WTC11 (cell line): ENCODE results near the gene PTPN7. TPM values are rescaled to one million over a fixed set of nuclear protein-coding genes. Genes with fewer than 3 reads are reported as not detected.

Experiments
- ATAC-seq: fragments of 200-7000 bp; cut with Tn5 transposase; 2 replicates; pipeline ENCODE4 v1.10.0; 2021; ENCODE audit warnings: mild to moderate bottlenecking, moderate library complexity
- CTCF ChIA-PET: fragments of 300-600 bp; sonication (Branson Sonifier 250); formaldehyde crosslinking; loops from one replicate; lab custom pipeline; 2021; ENCODE audit warnings: antibody characterized with exemption; lab: Charles Lee
- POLR2A ChIA-PET: fragments of 350-600 bp; sonication (Branson Sonifier 250); formaldehyde crosslinking; loops from one replicate; lab custom pipeline; 2021; ENCODE audit warnings: antibody characterized with exemption; lab: Charles Lee
- DNase-seq: peaks from one replicate; pipeline ENCODE4 v3.0.0; 2021; ENCODE audit warnings: low spot score
- H3K27ac Mint-ChIP-seq: 2 replicates; pipeline ENCODE4 v1.8.0; 2021; ENCODE audit warnings: mixed read lengths
- H3K27me3 Mint-ChIP-seq: 2 replicates; pipeline ENCODE4 v1.8.0; 2021; ENCODE audit warnings: low read depth, mild to moderate bottlenecking, moderate library complexity, mixed read lengths
- H3K36me3 Mint-ChIP-seq: 2 replicates; pipeline ENCODE4 v1.8.0; 2021; ENCODE audit warnings: mixed read lengths
- H3K4me1 Mint-ChIP-seq: 2 replicates; pipeline ENCODE4 v1.8.0; 2022; ENCODE audit warnings: mixed read lengths
- H3K4me3 Mint-ChIP-seq: 2 replicates; pipeline ENCODE4 v1.8.0; 2021; ENCODE audit warnings: mild to moderate bottlenecking, moderate library complexity, mixed read lengths
- H3K9me3 Mint-ChIP-seq: 2 replicates; pipeline ENCODE4 v1.8.0; 2021; ENCODE audit warnings: mixed read lengths
- CBFB ChIP-seq: sonication (generic); formaldehyde crosslinking; IDR thresholded peaks from 2 replicates; pipeline ENCODE4 v1.8.1; 2022; ENCODE audit warnings: mild to moderate bottlenecking, low read depth, missing genetic modification reagents
- CREM ChIP-seq: sonication (generic); formaldehyde crosslinking; IDR thresholded peaks from 2 replicates; pipeline ENCODE4 v1.8.1; 2022; ENCODE audit warnings: mild to moderate bottlenecking, missing genetic modification reagents, moderate library complexity
- RORB ChIP-seq: fragments of 250-450 bp; sonication (Bioruptor Pico); IDR thresholded peaks from 2 replicates; pipeline ENCODE4 v1.9.0; 2021; ENCODE audit warnings: mild to moderate bottlenecking
- TEAD1 ChIP-seq: sonication (generic); formaldehyde crosslinking; IDR thresholded peaks from 2 replicates; pipeline ENCODE4 v1.8.0; 2022; ENCODE audit warnings: mild to moderate bottlenecking, missing genetic modification reagents
- total RNA-seq: library from RNA; stranded (reverse); gene quantifications from 3 replicates; pipeline ENCODE4 v1.2.3, GENCODE V29; 2021
- TF ChIP-seq, protein P1 (sequence below): sonication (generic); formaldehyde crosslinking; conservative IDR thresholded peaks from 2 replicates; pipeline ENCODE4 v1.8.1; 2023; ENCODE audit warnings: mild to moderate bottlenecking, low read depth, missing genetic modification reagents, moderate library complexity
- TF ChIP-seq, protein P2 (sequence below): fragments of 250-450 bp; sonication (Bioruptor Pico); IDR thresholded peaks from 2 replicates; pipeline ENCODE4 v2.1.2; 2022; ENCODE audit warnings: mild to moderate bottlenecking, moderate library complexity
- TF ChIP-seq, protein P3 (sequence below): sonication (generic); formaldehyde crosslinking; IDR thresholded peaks from 2 replicates; pipeline ENCODE4 v1.8.0; 2022; ENCODE audit warnings: mild to moderate bottlenecking, missing genetic modification reagents
- TF ChIP-seq, protein P4 (sequence below): fragments of 250-450 bp; sonication (Bioruptor Pico); IDR thresholded peaks from 2 replicates; pipeline ENCODE4 v1.8.0; 2021; ENCODE audit warnings: mild to moderate bottlenecking
- TF ChIP-seq, protein P5 (sequence below): sonication (generic); formaldehyde crosslinking; conservative IDR thresholded peaks from 2 replicates; pipeline ENCODE4 v1.8.1; 2022; ENCODE audit warnings: mild to moderate bottlenecking, missing genetic modification reagents
- TF ChIP-seq, protein P6 (sequence below): sonication (generic); formaldehyde crosslinking; IDR thresholded peaks from 2 replicates; pipeline ENCODE4 v1.8.1; 2023; ENCODE audit warnings: mild to moderate bottlenecking, missing genetic modification reagents, borderline replicate concordance

Gene PTPN7
- total RNA-seq, 1 experiment from 2014 or later: 0.98 TPM

DNA sequence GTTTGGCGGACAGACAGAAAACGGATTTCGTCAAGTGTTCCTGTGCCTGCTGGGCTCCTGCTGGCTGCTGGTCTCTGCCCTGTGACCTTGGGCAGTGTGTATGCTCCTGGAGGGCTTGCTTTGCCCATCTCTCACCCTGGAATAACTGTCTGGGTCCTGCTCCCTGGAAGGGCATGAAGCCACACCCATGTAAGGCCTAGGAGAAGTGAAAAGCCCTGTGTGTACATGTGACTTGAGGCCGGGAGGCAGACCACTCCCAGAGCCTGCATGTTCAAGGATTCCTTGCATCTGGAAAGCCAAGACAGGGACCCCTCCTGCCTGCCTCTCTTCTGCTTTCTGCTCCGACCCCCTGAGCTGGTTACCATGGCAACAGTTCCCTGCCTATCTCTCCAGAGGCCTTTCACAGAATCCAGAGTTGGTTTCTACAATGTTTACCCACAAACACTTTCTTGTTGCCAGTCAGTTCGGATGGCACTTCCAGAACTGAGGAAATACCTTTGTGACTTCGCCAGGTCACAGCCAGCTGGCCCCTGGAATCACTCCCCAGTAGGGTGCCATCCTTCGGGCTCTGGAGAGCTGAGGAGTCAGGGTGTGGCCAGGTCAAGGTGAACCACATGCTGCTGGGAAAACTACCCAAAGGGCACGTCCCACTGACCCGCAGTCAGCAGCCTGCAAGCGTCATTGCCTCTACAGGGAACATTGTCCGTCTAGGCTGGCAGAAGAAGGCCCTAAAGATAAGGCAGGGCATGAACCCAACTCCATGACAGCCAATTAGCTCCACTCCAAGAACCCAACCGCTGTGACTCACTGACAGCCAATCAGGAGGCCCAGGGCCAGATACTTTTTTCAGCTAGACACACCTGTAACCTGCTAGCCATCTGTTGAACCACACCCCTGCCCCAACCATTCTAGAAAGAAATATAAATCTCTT, 52.3 kb downstream of the PTPN7 start (continued):
- TF ChIP-seq, protein P1, sequence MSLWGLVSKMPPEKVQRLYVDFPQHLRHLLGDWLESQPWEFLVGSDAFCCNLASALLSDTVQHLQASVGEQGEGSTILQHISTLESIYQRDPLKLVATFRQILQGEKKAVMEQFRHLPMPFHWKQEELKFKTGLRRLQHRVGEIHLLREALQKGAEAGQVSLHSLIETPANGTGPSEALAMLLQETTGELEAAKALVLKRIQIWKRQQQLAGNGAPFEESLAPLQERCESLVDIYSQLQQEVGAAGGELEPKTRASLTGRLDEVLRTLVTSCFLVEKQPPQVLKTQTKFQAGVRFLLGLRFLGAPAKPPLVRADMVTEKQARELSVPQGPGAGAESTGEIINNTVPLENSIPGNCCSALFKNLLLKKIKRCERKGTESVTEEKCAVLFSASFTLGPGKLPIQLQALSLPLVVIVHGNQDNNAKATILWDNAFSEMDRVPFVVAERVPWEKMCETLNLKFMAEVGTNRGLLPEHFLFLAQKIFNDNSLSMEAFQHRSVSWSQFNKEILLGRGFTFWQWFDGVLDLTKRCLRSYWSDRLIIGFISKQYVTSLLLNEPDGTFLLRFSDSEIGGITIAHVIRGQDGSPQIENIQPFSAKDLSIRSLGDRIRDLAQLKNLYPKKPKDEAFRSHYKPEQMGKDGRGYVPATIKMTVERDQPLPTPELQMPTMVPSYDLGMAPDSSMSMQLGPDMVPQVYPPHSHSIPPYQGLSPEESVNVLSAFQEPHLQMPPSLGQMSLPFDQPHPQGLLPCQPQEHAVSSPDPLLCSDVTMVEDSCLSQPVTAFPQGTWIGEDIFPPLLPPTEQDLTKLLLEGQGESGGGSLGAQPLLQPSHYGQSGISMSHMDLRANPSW (CRISPR knock-in tag): no peak
- TF ChIP-seq, protein P2, sequence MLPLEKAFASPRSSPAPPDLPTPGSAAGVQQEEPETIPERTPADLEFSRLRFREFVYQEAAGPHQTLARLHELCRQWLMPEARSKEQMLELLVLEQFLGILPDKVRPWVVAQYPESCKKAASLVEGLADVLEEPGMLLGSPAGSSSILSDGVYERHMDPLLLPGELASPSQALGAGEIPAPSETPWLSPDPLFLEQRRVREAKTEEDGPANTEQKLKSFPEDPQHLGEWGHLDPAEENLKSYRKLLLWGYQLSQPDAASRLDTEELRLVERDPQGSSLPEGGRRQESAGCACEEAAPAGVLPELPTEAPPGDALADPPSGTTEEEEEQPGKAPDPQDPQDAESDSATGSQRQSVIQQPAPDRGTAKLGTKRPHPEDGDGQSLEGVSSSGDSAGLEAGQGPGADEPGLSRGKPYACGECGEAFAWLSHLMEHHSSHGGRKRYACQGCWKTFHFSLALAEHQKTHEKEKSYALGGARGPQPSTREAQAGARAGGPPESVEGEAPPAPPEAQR (CRISPR knock-in tag): no peak
- TF ChIP-seq TEAD1 (CRISPR knock-in tag): no peak
- no peak for TF ChIP-seq CREM
- TF ChIP-seq, protein P3, sequence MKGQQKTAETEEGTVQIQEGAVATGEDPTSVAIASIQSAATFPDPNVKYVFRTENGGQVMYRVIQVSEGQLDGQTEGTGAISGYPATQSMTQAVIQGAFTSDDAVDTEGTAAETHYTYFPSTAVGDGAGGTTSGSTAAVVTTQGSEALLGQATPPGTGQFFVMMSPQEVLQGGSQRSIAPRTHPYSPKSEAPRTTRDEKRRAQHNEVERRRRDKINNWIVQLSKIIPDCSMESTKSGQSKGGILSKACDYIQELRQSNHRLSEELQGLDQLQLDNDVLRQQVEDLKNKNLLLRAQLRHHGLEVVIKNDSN (CRISPR knock-in tag): no peak
- TF ChIP-seq, protein P4, sequence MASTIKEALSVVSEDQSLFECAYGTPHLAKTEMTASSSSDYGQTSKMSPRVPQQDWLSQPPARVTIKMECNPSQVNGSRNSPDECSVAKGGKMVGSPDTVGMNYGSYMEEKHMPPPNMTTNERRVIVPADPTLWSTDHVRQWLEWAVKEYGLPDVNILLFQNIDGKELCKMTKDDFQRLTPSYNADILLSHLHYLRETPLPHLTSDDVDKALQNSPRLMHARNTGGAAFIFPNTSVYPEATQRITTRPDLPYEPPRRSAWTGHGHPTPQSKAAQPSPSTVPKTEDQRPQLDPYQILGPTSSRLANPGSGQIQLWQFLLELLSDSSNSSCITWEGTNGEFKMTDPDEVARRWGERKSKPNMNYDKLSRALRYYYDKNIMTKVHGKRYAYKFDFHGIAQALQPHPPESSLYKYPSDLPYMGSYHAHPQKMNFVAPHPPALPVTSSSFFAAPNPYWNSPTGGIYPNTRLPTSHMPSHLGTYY (CRISPR knock-in tag): no peak
- no peak for TF ChIP-seq CBFB (CRISPR knock-in tag)
- TF ChIP-seq, protein P5, sequence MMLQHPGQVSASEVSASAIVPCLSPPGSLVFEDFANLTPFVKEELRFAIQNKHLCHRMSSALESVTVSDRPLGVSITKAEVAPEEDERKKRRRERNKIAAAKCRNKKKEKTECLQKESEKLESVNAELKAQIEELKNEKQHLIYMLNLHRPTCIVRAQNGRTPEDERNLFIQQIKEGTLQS (CRISPR knock-in tag): no peak
- TF ChIP-seq, protein P6, sequence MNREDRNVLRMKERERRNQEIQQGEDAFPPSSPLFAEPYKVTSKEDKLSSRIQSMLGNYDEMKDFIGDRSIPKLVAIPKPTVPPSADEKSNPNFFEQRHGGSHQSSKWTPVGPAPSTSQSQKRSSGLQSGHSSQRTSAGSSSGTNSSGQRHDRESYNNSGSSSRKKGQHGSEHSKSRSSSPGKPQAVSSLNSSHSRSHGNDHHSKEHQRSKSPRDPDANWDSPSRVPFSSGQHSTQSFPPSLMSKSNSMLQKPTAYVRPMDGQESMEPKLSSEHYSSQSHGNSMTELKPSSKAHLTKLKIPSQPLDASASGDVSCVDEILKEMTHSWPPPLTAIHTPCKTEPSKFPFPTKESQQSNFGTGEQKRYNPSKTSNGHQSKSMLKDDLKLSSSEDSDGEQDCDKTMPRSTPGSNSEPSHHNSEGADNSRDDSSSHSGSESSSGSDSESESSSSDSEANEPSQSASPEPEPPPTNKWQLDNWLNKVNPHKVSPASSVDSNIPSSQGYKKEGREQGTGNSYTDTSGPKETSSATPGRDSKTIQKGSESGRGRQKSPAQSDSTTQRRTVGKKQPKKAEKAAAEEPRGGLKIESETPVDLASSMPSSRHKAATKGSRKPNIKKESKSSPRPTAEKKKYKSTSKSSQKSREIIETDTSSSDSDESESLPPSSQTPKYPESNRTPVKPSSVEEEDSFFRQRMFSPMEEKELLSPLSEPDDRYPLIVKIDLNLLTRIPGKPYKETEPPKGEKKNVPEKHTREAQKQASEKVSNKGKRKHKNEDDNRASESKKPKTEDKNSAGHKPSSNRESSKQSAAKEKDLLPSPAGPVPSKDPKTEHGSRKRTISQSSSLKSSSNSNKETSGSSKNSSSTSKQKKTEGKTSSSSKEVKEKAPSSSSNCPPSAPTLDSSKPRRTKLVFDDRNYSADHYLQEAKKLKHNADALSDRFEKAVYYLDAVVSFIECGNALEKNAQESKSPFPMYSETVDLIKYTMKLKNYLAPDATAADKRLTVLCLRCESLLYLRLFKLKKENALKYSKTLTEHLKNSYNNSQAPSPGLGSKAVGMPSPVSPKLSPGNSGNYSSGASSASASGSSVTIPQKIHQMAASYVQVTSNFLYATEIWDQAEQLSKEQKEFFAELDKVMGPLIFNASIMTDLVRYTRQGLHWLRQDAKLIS (CRISPR knock-in tag): no peak
- TF ChIP-seq RORB (CRISPR knock-in tag): no peak

DNA sequence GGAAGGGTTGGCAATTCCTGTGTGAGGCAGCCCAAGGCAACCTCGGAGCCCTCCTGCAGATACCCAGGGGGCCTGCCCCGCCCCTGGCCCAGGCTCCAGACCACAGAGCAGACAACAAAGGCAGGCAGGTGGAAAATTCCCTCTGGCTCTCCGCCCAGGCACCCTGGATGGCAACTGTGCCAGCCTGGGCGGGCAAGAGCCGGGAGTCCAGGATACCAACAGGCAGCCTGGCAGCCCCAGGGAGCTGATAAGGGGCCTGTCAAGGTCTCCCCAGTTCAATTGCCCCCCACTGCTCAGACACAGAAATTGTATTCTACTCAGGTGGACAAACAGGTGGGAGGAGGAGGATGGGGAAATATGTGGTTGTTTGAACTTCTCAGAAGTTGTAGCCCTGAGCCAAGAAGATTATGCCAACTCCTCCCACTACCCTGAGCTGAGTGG, 53.1 kb downstream of the PTPN7 start:
- Mint-ChIP-seq H3K9me3 (no peaks in the 10 kb centered on the region), H3K36me3 (no peaks in the 10 kb centered on the region)
- POLR2A ChIA-PET: interaction anchor here (0.5 kb wide), 1 partner anchor 8 kb away, joined by 4 read pairs; no protein-coding TSS in a partner anchor
- ATAC-seq: no peak
- TF ChIP-seq TEAD1 (CRISPR knock-in tag): no peak
- TF ChIP-seq, all 79 proteins: peak for 0
- Mint-ChIP-seq H3K27me3 (no peaks in the 10 kb centered on the region), H3K4me3 (no peak overlapping the region), H3K27ac (no peak overlapping the region), H3K4me1 (peaks cover 37% of the 10 kb centered on the region)
- DNase-seq: no peak
- CTCF ChIA-PET: interaction anchor here (1.1 to 4.2 kb wide), 7 partner anchors 11 to 230 kb away, joined by 3 to 47 read pairs (median 14); partner anchors contain the start of gene ELF3
